ENCODE data around the gene MRPL54.
A peak's percentile ranks its signal among the peaks of the same experiment; 100 is the strongest.

The MRPL54 gene

DNA sequence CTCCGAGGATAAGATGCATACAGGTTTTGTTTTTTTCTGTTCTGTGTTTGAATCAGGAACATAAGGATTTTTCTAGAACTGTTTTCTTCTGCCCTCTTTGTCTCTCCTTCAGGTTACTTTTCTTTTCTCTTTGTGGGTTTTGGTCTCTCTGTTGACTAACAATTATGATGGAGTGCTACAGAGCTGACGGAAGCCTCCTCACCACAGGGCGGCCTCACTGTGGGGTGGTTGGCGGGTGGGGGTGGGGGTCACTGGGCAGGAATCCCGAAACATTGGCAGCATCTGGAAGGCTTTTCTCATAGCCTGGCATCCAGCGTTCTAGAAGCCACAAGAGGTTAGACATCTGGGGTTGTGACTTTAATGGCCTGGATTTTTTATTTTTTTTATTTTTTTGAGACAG lies 35.7 kb downstream of the MRPL54 start:
- Histone ChIP-seq H3K9me3 (ENCODE audit: control insufficient read depth, insufficient read depth, low read length) (no peaks in the 10 kb centered on the region), H3K4me1 (ENCODE audit: control insufficient read depth, insufficient read depth, low read length) (no peaks in the 10 kb centered on the region), H3K27me3 (ENCODE audit: control insufficient read depth, insufficient read depth, low read length) (peaks cover 5% of the 10 kb centered on the region), H3K4me3 (ENCODE audit: low read depth, low read length) (no peak overlapping the region), H3K36me3 (ENCODE audit: control insufficient read depth, insufficient read depth, low read length) (no peaks in the 10 kb centered on the region), H3K9ac (ENCODE audit: low read depth, low read length) (no peak overlapping the region)

DNA sequence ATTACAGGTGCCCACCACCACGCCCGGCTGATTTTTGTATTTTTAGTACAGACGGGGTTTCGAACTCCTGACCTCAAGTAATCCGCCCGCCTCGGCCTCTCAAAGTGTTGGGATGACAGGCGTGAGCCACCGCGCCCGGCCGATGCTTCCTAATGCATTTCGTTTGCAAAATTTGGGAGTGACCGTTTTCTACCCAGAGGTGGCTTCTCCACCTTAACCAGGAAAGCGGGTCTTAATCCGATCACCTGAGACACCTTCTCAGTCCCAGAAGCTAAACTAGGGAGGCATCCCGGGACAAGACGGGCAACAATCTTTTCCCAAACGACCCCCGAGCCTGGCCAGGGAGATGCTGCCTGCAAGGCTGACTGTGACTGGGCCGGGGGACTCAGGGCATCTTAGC lies 38.5 kb downstream of the MRPL54 start:
- Histone ChIP-seq H3K27me3 (ENCODE audit: control insufficient read depth, insufficient read depth, low read length) (peaks cover 5% of the 10 kb centered on the region), H3K36me3 (ENCODE audit: control insufficient read depth, insufficient read depth, low read length) (no peaks in the 10 kb centered on the region), H3K4me1 (ENCODE audit: control insufficient read depth, insufficient read depth, low read length) (no peaks in the 10 kb centered on the region), H3K4me3 (ENCODE audit: low read depth, low read length) (peak overlapping the region; percentile 58), H3K9me3 (ENCODE audit: control insufficient read depth, insufficient read depth, low read length) (no peaks in the 10 kb centered on the region), H3K9ac (ENCODE audit: low read depth, low read length) (no peak overlapping the region)

DNA sequence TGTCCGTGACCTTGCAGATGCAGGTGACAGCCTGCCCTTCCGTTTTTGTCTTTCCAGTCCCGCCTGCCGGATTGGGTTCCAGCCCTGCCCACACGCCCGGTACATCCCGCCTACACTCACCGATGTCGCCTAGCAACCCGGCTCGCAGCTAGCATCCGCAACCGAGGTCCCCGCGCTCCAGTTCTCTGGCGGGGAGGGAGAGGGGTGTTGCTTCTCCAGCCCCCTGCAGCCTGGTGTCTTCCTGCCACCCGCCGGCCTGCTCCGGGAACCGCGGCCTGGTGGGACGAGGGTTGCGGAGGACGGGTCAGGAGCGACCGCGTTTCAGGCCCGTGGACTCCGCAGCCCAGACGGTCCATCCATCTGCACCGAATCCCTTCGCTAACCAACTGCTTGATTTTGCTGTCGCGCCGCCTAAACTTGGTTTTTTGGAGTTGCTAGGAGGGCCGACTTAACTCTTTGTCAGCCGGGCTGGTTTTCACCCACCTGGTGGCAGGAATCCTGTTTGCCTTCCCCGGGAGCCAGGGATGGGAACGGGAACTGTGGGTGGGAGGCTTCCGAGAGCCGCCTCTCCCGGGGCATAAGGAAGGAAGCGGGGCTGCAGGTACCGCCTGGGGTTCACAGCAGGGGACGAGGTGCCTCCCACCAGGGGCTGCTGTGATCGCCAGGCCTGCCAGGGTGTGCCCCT lies 39.1 kb downstream of the MRPL54 start:
- Histone ChIP-seq H3K4me3 (ENCODE audit: low read depth, low read length) (peak overlapping the region; percentile 58), H3K9me3 (ENCODE audit: control insufficient read depth, insufficient read depth, low read length) (no peaks in the 10 kb centered on the region), H3K36me3 (ENCODE audit: control insufficient read depth, insufficient read depth, low read length) (no peaks in the 10 kb centered on the region), H3K4me1 (ENCODE audit: control insufficient read depth, insufficient read depth, low read length) (no peaks in the 10 kb centered on the region), H3K27me3 (ENCODE audit: control insufficient read depth, insufficient read depth, low read length) (peaks cover 5% of the 10 kb centered on the region), H3K9ac (ENCODE audit: low read depth, low read length) (no peak overlapping the region)

GRCh38 chr19:3803114-3803888 lies 40.8 kb downstream of the MRPL54 start:
- Histone ChIP-seq H3K27me3 (ENCODE audit: control insufficient read depth, insufficient read depth, low read length) (peaks cover 5% of the 10 kb centered on the region), H3K9me3 (ENCODE audit: control insufficient read depth, insufficient read depth, low read length) (no peaks in the 10 kb centered on the region), H3K4me1 (ENCODE audit: control insufficient read depth, insufficient read depth, low read length) (no peaks in the 10 kb centered on the region), H3K9ac (ENCODE audit: low read depth, low read length) (no peak overlapping the region), H3K4me3 (ENCODE audit: low read depth, low read length) (no peak overlapping the region), H3K36me3 (ENCODE audit: control insufficient read depth, insufficient read depth, low read length) (no peaks in the 10 kb centered on the region)

DNA sequence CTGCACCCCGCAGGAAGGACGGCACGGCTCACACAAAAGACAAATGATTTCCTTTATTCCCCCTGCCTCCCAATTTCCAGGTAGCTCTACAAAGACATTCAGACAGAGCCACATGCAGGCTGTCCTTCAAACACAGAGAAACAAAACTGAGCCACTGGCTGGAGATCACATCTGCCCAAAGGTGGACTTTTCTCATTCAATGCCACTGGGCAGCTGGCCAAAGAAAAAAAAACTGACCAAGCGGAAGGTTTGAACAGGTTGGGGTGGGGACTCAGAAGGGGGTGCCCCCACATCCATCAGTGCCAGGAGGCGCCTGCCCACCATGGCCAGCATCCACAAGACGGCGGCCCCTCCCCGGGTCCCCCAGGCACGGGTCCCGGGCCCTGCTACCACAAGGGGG lies 41.5 kb downstream of the MRPL54 start:
- Histone ChIP-seq H3K27me3 (ENCODE audit: control insufficient read depth, insufficient read depth, low read length) (peaks cover 5% of the 10 kb centered on the region), H3K4me3 (ENCODE audit: low read depth, low read length) (no peak overlapping the region), H3K36me3 (ENCODE audit: control insufficient read depth, insufficient read depth, low read length) (no peaks in the 10 kb centered on the region), H3K9ac (ENCODE audit: low read depth, low read length) (no peak overlapping the region), H3K9me3 (ENCODE audit: control insufficient read depth, insufficient read depth, low read length) (no peaks in the 10 kb centered on the region), H3K4me1 (ENCODE audit: control insufficient read depth, insufficient read depth, low read length) (no peaks in the 10 kb centered on the region)

DNA sequence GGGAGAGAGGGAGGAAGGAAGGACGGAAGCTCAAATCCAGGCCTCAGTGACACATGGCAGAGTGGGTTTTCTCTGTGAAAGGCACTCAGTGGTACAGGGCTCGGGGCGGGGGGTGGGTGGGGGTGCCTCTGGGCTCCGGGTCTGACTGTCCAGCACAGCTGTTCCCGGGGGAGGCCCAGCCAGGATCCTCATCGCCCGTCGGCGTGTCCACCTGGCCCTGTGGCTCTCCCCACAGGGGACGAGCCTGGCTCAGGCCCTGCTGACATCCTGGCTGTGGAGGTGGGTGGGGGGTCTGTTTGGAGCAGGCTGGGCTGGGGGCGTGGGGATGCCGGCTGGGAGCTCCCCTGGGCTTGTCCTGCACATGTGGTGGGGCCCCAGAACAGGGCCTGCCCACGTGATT lies 41.9 kb downstream of the MRPL54 start:
- H3K9me3 ChIP-seq (ENCODE audit: control insufficient read depth, insufficient read depth, low read length): no peaks in the 10 kb centered on the region
- H3K4me1 ChIP-seq (ENCODE audit: control insufficient read depth, insufficient read depth, low read length): no peaks in the 10 kb centered on the region
- peaks cover 5% of the 10 kb centered on the region for H3K27me3 ChIP-seq (ENCODE audit: control insufficient read depth, insufficient read depth, low read length)
- no peaks in the 10 kb centered on the region for H3K36me3 ChIP-seq (ENCODE audit: control insufficient read depth, insufficient read depth, low read length)
- no peak overlapping the region for H3K4me3 ChIP-seq (ENCODE audit: low read depth, low read length)
- H3K9ac ChIP-seq (ENCODE audit: low read depth, low read length): no peak overlapping the region

- Histone ChIP-seq H3K4me1 (ENCODE audit: control insufficient read depth, insufficient read depth, low read length) (no peaks in the 10 kb centered on the region), H3K9ac (ENCODE audit: low read depth, low read length) (no peak overlapping the region), H3K4me3 (ENCODE audit: low read depth, low read length) (no peak overlapping the region)
These were observed 43.4 kb downstream of the MRPL54 start for GRCh38 chr19:3805859-3806258.

GRCh38 chr19:3807131-3807480 lies 44.6 kb downstream of the MRPL54 start:
- H3K36me3 ChIP-seq (ENCODE audit: control insufficient read depth, insufficient read depth, low read length): no peaks in the 10 kb centered on the region
- H3K4me3 ChIP-seq (ENCODE audit: low read depth, low read length): no peak overlapping the region
- no peaks in the 10 kb centered on the region for H3K4me1 ChIP-seq (ENCODE audit: control insufficient read depth, insufficient read depth, low read length)
- peaks cover under 1% of the 10 kb centered on the region for H3K27me3 ChIP-seq (ENCODE audit: control insufficient read depth, insufficient read depth, low read length)
- H3K9me3 ChIP-seq (ENCODE audit: control insufficient read depth, insufficient read depth, low read length): no peaks in the 10 kb centered on the region
- no peak overlapping the region for H3K9ac ChIP-seq (ENCODE audit: low read depth, low read length)

More at GRCh38 chr19:3805859-3806258, 43.4 kb downstream of the MRPL54 start:
- Histone ChIP-seq H3K27me3 (ENCODE audit: control insufficient read depth, insufficient read depth, low read length) (peaks cover 5% of the 10 kb centered on the region), H3K36me3 (ENCODE audit: control insufficient read depth, insufficient read depth, low read length) (no peaks in the 10 kb centered on the region), H3K9me3 (ENCODE audit: control insufficient read depth, insufficient read depth, low read length) (no peaks in the 10 kb centered on the region)

DNA sequence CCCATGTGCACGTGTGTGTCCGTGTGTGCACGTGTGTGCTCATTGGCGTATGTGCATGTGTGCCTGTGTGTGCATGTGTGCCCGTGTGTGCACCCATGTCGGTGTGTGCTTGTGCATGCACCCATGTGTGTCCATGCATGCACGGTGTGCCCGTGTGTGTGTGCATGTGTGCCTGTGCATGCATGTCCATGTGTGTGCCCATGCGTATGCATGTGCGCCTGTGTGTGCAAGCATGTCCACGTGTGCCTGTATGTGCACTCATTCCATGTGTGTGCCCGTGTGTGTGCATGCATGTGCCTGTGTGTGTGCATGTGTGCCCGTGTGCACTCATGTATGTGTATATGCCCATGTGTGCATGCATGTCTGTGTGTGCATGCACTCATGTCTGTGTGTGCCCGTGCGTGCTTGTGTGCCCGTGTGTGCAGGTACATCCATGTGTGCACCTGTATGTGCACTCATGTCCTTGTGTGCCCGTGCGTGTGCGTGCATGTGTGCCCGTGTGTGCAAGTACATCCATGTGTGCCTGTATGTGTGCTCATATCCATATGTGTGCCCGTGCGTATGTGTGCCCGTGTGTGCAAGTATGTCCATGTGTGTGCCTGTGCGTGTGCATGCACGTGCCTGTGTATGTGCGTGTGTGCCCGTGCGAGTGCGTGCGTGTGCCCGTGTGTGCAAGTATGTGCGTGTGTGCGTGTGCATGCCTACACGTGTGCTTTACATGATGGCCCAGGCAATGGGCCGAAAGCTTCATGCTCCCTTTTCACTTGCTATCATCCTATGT lies 45.3 kb downstream of the MRPL54 start:
- no peaks in the 10 kb centered on the region for H3K27me3 ChIP-seq (ENCODE audit: control insufficient read depth, insufficient read depth, low read length)
- no peak overlapping the region for H3K4me3 ChIP-seq (ENCODE audit: low read depth, low read length)
- H3K4me1 ChIP-seq (ENCODE audit: control insufficient read depth, insufficient read depth, low read length): no peaks in the 10 kb centered on the region
- no peaks in the 10 kb centered on the region for H3K9me3 ChIP-seq (ENCODE audit: control insufficient read depth, insufficient read depth, low read length)
- no peaks in the 10 kb centered on the region for H3K36me3 ChIP-seq (ENCODE audit: control insufficient read depth, insufficient read depth, low read length)
- H3K9ac ChIP-seq (ENCODE audit: low read depth, low read length): no peak overlapping the region

DNA sequence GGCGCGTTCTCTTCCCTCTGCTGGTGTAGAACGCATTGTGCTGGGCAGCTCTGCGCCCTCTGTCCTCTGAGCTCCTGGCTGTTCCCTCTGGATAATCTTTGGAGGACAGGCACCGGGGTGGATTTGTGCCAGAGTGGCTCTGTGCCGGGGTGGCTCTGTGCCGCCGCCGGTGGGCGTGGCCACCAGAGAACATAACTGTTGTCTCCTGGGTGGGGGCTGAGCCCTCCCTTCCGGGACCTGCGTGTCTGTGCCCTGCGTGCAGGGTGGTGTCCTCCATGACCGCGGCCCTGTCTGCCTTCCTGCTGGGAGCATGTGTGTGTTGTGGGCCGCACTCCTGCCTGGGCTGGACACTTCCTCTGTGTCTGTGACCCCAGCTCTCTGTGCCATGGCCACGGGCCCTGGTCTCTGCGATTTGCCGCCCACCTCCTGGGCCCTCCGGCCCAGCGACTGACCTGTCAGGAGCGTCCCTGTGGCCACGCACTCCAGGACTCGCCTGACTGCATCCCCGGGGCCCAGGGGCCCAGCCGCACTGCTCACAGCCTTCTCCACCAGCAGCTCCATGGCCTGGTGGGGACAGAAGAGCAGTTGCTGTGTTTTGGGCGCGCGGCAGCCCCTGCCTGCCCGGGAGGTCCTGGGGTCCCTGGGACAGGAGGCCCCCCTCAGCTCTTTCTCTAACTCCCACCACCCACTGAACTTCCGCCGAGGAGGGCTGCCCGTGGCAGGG lies 46.1 kb downstream of the MRPL54 start:
- H3K4me3 ChIP-seq (ENCODE audit: low read depth, low read length): no peak overlapping the region
- no peaks in the 10 kb centered on the region for H3K9me3 ChIP-seq (ENCODE audit: control insufficient read depth, insufficient read depth, low read length)
- no peaks in the 10 kb centered on the region for H3K4me1 ChIP-seq (ENCODE audit: control insufficient read depth, insufficient read depth, low read length)
- H3K36me3 ChIP-seq (ENCODE audit: control insufficient read depth, insufficient read depth, low read length): no peaks in the 10 kb centered on the region
- no peak overlapping the region for H3K9ac ChIP-seq (ENCODE audit: low read depth, low read length)
- no peaks in the 10 kb centered on the region for H3K27me3 ChIP-seq (ENCODE audit: control insufficient read depth, insufficient read depth, low read length)

- Histone ChIP-seq H3K4me1 (ENCODE audit: control insufficient read depth, insufficient read depth, low read length) (no peaks in the 10 kb centered on the region), H3K36me3 (ENCODE audit: control insufficient read depth, insufficient read depth, low read length) (no peaks in the 10 kb centered on the region), H3K4me3 (ENCODE audit: low read depth, low read length) (no peak overlapping the region), H3K27me3 (ENCODE audit: control insufficient read depth, insufficient read depth, low read length) (no peaks in the 10 kb centered on the region), H3K9me3 (ENCODE audit: control insufficient read depth, insufficient read depth, low read length) (no peaks in the 10 kb centered on the region), H3K9ac (ENCODE audit: low read depth, low read length) (no peak overlapping the region)
These were observed 47.6 kb downstream of the MRPL54 start for GRCh38 chr19:3809881-3810707.

Data from iPS-15b (cell line).